Stomach (tissue), 9 donors: Measurements from ENCODE around the gene ZMYND8. TPM values are rescaled to one million over a fixed set of nuclear protein-coding genes. Genes with fewer than 3 reads are reported as not detected.
A peak's percentile ranks its signal among the peaks of the same experiment; 100 is the strongest.

Experiments used
- DNase-seq, 2 donors: peaks; one replicate each; pipeline versions ENCODE4 v3.0.0 to v3.0.0-alpha.2; 2013 to 2019
- H3K27ac ChIP-seq, 5 donors: fragments of 200-600 bp in 4 of 5; sonication (generic) in 4 of 5; one replicate each; pipeline ENCODE4 v1.5.1; 2013 to 2019; ENCODE audit warnings: mild to moderate bottlenecking in 1 of 5, moderate library complexity in 1 of 5
- H3K27me3 ChIP-seq, 3 donors: fragments of 200-600 bp; sonication (generic); one replicate each; pipeline ENCODE4 v1.5.1; 2017 to 2019; ENCODE audit warnings: mixed run types in 1 of 3
- H3K36me3 ChIP-seq, 4 donors: fragments of 200-600 bp; sonication (generic); 1 replicate in 3 of 4; 2 replicates in 1 of 4; pipeline ENCODE4 v1.5.1; 2016 to 2019
- H3K4me1 ChIP-seq, 4 donors: fragments of 200-600 bp; sonication (generic); one replicate each; pipeline ENCODE4 v1.5.1; 2016 to 2019
- H3K4me3 ChIP-seq, 4 donors: fragments of 200-600 bp; sonication (generic) in 3 of 4; one replicate each; pipeline ENCODE4 v1.5.1; 2016 to 2019; ENCODE audit warnings: mild to moderate bottlenecking in 1 of 4
- H3K9me3 ChIP-seq, 4 donors: fragments of 200-600 bp; sonication (generic); one replicate each; pipeline ENCODE4 v1.5.1; 2016 to 2019
- EP300 ChIP-seq: sonication (generic); formaldehyde crosslinking; IDR thresholded peaks from one replicate; pipeline ENCODE4 v1.6.1; 2017; ENCODE audit warnings: antibody characterized with exemption
- POLR2A ChIP-seq, 4 donors: fragments of 450-650 bp; IDR thresholded peaks; one replicate each; pipeline ENCODE4 v1.6.1; 2016; ENCODE audit warnings: antibody characterized with exemption in 4 of 4, control low read depth in 2 of 4, mild to moderate bottlenecking in 1 of 4, moderate library complexity in 1 of 4
- POLR2AphosphoS5 ChIP-seq, 3 donors: sonication (generic); formaldehyde crosslinking; IDR thresholded peaks; one replicate each; pipeline ENCODE4 v1.6.1; 2016; ENCODE audit warnings: antibody characterized with exemption in 3 of 3
- WGBS, 5 donors: extraction: QIAGEN DNeasy Blood & Tissue Kit in 3 of 5; methylation state at CpG; one replicate each; pipeline versions ENCODE4 v1.1.5 to v1.1.7; 2013 to 2018; 5-methylcytosine and 5-hydroxymethylcytosine counted together
- intact Hi-C: fragments of 100-400 bp; cut with DNase I; formaldehyde crosslinking; loops from one replicate; pipeline ENCODE4 v1.15.1; 2023; ENCODE audit warnings: low total_unique reads
- polyA plus RNA-seq, 3 donors: library from polyadenylated mRNA; stranded (reverse); fragments of 200-250 nt; gene quantifications; one replicate each; pipeline ENCODE4 v1.2.3, GENCODE V29; 2013
- total RNA-seq, 5 donors: library from RNA; depleted of rRNA; stranded (reverse); fragments of >200 nt; gene quantifications; one replicate each; pipeline versions ENCODE4 v1.1.0 to v1.2.3, GENCODE V29; 2014 to 2016
- TF ChIP-seq, protein P1 (sequence below), 7 experiments: fragments of 450-650 bp in 4 of 7; fragments of 200-600 bp in 3 of 7; sonication (generic) in 3 of 7; IDR thresholded peaks; one replicate each; pipeline ENCODE4 v1.5.1; 2016 to 2019; ENCODE audit warnings: antibody characterized with exemption in 7 of 7, control low read depth in 2 of 7, mild to moderate bottlenecking in 1 of 7
- donor health status: healthy with polysubstance abuse.
- donor health status: Bipolar disorder and iron deficiency.
- donor health status: healthy.

Gene ZMYND8
- total and polyA plus RNA-seq, 8 donors: 9.2 to 82.6 (median 39.4) TPM

DNA sequence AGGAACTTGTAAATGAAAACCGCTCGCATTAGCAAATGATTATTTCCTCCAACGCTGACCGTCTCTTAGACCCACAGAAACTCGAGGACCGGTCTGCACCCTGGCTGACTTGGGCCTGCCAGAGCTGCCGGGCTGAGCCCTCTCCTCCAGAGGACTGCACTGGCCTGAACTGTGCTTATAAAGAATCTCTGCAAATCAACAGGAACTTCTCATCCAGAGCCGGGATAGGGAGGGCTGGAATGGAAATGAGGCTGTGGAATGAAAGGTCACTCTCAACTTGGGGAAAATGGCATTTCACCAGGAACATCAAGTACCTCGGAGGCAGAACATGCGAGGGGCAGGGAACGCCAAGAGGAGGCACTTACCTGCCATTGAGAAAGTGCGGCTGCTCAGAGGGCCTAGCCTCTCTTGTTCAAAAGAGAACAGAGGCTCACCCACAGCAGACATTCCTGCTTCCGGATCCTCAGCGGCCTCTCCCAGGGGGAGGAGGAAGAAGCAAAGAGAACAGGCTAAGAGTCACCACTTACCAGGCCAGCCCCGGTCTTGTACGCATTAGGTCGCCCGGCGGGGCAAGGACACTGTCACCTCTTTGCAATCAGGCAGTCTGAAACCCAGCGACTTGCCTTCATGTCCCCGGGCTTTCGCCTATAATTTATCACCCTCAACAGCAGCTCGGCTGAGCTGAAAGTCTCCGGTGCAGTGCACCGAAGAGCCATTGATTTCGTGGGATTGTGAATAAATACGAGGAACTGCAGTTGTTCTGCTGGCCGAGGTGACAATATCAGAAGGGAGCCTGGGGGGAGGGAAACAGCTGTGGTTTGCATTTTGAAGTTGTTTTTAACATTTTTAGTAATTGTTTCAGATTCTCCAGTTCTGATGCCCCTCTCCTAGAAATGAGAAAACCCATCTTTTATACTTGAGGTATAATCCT is 37.6 kb downstream of the ZMYND8 start:
- intact Hi-C loops: no loop called here
- Histone ChIP-seq H3K4me1 (peaks cover 89 to 99% (median 95%) of the 10 kb centered on the region in 4 donors), H3K36me3 (no peaks in the 10 kb centered on the region), H3K27me3 (no peaks in the 10 kb centered on the region), H3K9me3 (no peaks in the 10 kb centered on the region), H3K4me3 (peak overlapping the region; percentile 6 to 29 (median 18)), H3K27ac (peak overlapping the region; percentile 96 to 99 (median 97))
- peak; percentile 82 to 85 for DNase-seq
- 7 to 11% (median 8%) methylated on average over 28 of the region's 28 CpGs for WGBS, 5 donors
- TF ChIP-seq EP300 (peak; percentile 98), POLR2AphosphoS5 (IDR thresholded peaks at IDR 0.05) (peak; percentile 91 to 97 (median 95)), POLR2A (IDR thresholded peaks at IDR 0.05) (peak in 2 of 4 donors; percentile 38 to 48)
- TF ChIP-seq, protein P1, sequence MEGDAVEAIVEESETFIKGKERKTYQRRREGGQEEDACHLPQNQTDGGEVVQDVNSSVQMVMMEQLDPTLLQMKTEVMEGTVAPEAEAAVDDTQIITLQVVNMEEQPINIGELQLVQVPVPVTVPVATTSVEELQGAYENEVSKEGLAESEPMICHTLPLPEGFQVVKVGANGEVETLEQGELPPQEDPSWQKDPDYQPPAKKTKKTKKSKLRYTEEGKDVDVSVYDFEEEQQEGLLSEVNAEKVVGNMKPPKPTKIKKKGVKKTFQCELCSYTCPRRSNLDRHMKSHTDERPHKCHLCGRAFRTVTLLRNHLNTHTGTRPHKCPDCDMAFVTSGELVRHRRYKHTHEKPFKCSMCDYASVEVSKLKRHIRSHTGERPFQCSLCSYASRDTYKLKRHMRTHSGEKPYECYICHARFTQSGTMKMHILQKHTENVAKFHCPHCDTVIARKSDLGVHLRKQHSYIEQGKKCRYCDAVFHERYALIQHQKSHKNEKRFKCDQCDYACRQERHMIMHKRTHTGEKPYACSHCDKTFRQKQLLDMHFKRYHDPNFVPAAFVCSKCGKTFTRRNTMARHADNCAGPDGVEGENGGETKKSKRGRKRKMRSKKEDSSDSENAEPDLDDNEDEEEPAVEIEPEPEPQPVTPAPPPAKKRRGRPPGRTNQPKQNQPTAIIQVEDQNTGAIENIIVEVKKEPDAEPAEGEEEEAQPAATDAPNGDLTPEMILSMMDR (IDR thresholded peaks at IDR 0.05): no peak

- intact Hi-C loops: no loop called here
- Histone ChIP-seq H3K36me3 (no peaks in the 10 kb centered on the region), H3K27me3 (no peaks in the 10 kb centered on the region), H3K4me3 (peak overlapping the region; percentile 6 to 29 (median 18)), H3K27ac (peak overlapping the region; percentile 96 to 99 (median 97)), H3K4me1 (peaks cover 85 to 98% (median 90%) of the 10 kb centered on the region in 4 donors), H3K9me3 (no peaks in the 10 kb centered on the region)
- WGBS, 5 donors: 23 to 33% (median 25%) methylated on average over 7 of the region's 7 CpGs
- peak in 1 of 2 donors; percentile 88 for DNase-seq
- no peak for TF ChIP-seq POLR2A (IDR thresholded peaks at IDR 0.05)
- TF ChIP-seq, protein P1 (IDR thresholded peaks at IDR 0.05): no peak
- TF ChIP-seq POLR2AphosphoS5 (IDR thresholded peaks at IDR 0.05): no peak
- no peak for TF ChIP-seq EP300
These were observed 38.4 kb downstream of the ZMYND8 start for GRCh38 chr20:47318027-47318585.

- Histone ChIP-seq H3K27me3 (no peaks in the 10 kb centered on the region), H3K4me3 (no peak overlapping the region), H3K27ac (peak overlapping the region; percentile 96 to 99 (median 97)), H3K9me3 (no peaks in the 10 kb centered on the region), H3K4me1 (peaks cover 77 to 98% (median 91%) of the 10 kb centered on the region in 4 donors), H3K36me3 (no peaks in the 10 kb centered on the region)
- peak; percentile 93 to 98 (median 96) for TF ChIP-seq POLR2AphosphoS5 (IDR thresholded peaks at IDR 0.05)
- TF ChIP-seq POLR2A (IDR thresholded peaks at IDR 0.05): no peak
- TF ChIP-seq, protein P1 (IDR thresholded peaks at IDR 0.05): no peak
- peak; percentile 99 for TF ChIP-seq EP300
- peak; percentile 68 to 87 for DNase-seq
- 31 to 36% (median 32%) methylated on average over 12 to 13 of the region's 13 CpGs for WGBS, 5 donors
- intact Hi-C loops: no loop called here
These were observed 39.2 kb downstream of the ZMYND8 start for GRCh38 chr20:47317127-47317895.

DNA sequence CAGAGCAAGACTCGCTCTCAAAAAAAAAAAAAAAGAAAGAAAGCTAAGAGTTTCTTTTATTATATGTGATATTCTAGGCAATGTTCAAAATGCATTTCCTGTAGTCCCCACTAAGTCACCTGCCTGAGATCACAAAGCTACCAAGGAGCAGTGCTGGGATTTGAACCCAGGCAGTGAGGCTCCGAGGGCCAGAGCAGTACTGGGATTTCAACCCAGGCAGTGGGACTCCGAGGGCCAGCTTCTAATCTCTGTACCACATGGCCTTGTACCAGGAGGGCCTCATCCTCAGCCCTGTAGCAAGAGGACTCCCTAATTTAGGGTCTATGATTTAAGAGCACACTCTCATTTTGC is 39.7 kb downstream of the ZMYND8 start:
- Histone ChIP-seq H3K27me3 (no peaks in the 10 kb centered on the region), H3K36me3 (peaks cover 0 to 4% (median 3%) of the 10 kb centered on the region in 4 donors), H3K9me3 (no peaks in the 10 kb centered on the region), H3K4me1 (peaks cover 71 to 98% (median 89%) of the 10 kb centered on the region in 4 donors), H3K27ac (peak overlapping the region; percentile 96 to 99 (median 97)), H3K4me3 (no peak overlapping the region)
- TF ChIP-seq, protein P1 (IDR thresholded peaks at IDR 0.05): no peak
- TF ChIP-seq POLR2AphosphoS5 (IDR thresholded peaks at IDR 0.05): no peak
- no peak for TF ChIP-seq POLR2A (IDR thresholded peaks at IDR 0.05)
- TF ChIP-seq EP300: no peak
- WGBS, 5 donors: 84 to 92% (median 86%) methylated on average over 3 of the region's 3 CpGs
- intact Hi-C loops: no loop called here
- DNase-seq: no peak
